ENCODE data around the gene RALB.
"Not testable (repeated sequence)": the region's sequence is repeated elsewhere in the genome, so short reads cannot be mapped to it uniquely, and the experiment has no call there.

DNA sequence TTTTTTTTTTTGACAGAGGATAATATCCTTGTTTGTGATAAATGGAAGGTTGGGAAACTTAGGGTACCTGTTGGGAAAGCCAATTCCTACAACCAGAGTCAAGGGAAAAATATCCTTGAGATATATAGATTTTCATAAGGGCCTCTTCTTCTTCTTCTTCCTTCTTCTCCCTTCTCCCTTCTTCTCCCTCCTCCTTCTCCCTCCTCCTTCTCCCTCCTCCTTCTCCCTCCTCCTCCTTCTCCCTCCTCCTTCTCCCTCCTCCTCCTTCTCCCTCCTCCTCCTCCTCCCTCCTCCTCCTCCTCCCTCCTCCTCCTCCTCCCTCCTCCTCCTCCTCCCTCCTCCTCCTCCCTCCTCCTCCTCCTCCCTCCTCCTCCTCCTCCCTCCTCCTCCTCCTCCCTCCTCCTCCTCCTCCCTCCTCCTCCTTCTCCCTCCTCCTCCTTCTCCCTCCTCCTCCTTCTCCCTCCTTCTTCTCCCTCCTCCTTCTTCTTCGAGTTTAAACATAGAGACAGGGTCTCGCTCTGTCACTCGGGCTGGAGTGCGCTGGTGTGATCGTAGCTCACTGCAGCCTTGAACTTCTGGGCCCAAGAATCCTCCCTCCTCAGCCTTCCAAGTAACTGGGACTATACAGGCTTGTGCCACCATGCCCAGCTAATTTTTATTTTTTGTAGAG is 68.4 kb downstream of the RALB start:
- TF ChIP-seq, protein P1, sequence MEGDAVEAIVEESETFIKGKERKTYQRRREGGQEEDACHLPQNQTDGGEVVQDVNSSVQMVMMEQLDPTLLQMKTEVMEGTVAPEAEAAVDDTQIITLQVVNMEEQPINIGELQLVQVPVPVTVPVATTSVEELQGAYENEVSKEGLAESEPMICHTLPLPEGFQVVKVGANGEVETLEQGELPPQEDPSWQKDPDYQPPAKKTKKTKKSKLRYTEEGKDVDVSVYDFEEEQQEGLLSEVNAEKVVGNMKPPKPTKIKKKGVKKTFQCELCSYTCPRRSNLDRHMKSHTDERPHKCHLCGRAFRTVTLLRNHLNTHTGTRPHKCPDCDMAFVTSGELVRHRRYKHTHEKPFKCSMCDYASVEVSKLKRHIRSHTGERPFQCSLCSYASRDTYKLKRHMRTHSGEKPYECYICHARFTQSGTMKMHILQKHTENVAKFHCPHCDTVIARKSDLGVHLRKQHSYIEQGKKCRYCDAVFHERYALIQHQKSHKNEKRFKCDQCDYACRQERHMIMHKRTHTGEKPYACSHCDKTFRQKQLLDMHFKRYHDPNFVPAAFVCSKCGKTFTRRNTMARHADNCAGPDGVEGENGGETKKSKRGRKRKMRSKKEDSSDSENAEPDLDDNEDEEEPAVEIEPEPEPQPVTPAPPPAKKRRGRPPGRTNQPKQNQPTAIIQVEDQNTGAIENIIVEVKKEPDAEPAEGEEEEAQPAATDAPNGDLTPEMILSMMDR (conservative IDR thresholded peaks at IDR 0.05 in 1 of 2, IDR thresholded peaks at IDR 0.05 in 1 of 2; ENCODE audit: low read depth in 1 of 2, low read length in 2 of 2) = not testable (repeated sequence)
- not testable (repeated sequence) for TF ChIP-seq EZH2 (IDR thresholded peaks at IDR 0.05; ENCODE audit: low read length, missing control alignments)
